ENCODE measurements around the gene SERHL2.

DNA sequence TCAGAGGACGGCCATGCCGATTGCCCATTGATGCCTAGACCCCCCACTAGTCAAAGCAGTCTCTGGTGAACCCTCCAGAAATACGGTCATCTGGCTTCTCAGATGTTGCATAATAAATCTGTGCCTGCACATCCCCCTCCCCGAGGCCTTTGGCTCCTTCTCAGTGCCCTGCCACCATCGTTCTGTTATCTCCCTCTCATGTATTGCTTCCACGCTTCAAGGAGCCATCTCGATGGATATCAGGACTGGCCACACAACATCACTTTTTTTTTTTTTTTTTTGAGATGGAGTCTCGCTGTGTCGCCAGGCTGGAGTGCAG lies 32.6 kb upstream of the SERHL2 start:
- TF ChIP-seq, protein P1, sequence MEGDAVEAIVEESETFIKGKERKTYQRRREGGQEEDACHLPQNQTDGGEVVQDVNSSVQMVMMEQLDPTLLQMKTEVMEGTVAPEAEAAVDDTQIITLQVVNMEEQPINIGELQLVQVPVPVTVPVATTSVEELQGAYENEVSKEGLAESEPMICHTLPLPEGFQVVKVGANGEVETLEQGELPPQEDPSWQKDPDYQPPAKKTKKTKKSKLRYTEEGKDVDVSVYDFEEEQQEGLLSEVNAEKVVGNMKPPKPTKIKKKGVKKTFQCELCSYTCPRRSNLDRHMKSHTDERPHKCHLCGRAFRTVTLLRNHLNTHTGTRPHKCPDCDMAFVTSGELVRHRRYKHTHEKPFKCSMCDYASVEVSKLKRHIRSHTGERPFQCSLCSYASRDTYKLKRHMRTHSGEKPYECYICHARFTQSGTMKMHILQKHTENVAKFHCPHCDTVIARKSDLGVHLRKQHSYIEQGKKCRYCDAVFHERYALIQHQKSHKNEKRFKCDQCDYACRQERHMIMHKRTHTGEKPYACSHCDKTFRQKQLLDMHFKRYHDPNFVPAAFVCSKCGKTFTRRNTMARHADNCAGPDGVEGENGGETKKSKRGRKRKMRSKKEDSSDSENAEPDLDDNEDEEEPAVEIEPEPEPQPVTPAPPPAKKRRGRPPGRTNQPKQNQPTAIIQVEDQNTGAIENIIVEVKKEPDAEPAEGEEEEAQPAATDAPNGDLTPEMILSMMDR (conservative IDR thresholded peaks at IDR 0.05; ENCODE audit: low read length): no peak
- TF ChIP-seq EZH2phosphoT487 (IDR thresholded peaks at IDR 0.05; ENCODE audit: borderline replicate concordance): no peak

All from Loucy (cell line).